Smooth muscle cell (in vitro differentiated cells): ENCODE results near the gene PPP1CA. TPM values are rescaled to one million over a fixed set of nuclear protein-coding genes. Genes with fewer than 3 reads are reported as not detected.

ENCODE experiments used
- DNase-seq: peaks from one replicate; lab custom pipeline; 2025; ENCODE audit not compliant: unreplicated experiment; lab: John Stamatoyannopoulos, UW
- H2AFZ ChIP-seq: fragments of 200-600 bp; sonication (generic); 2 replicates; pipeline ENCODE4 v1.6.0; 2016; ENCODE audit warnings: antibody characterized with exemption, low read depth, mild to moderate bottlenecking
- H3F3A ChIP-seq: fragments of 200-600 bp; sonication (generic); 2 replicates; pipeline ENCODE4 v1.6.0; 2017; ENCODE audit warnings: antibody characterized with exemption, low read depth
- H3K27ac ChIP-seq: fragments of 200-600 bp; sonication (generic); 2 replicates; pipeline ENCODE4 v1.5.1; 2016; ENCODE audit warnings: low read depth, mild to moderate bottlenecking
- H3K27me3 ChIP-seq: fragments of 200-600 bp; sonication (generic); 2 replicates; pipeline ENCODE4 v1.6.1; 2016; ENCODE audit warnings: low read depth, mild to moderate bottlenecking
- H3K36me3 ChIP-seq: fragments of 200-600 bp; sonication (generic); 2 replicates; pipeline ENCODE4 v1.5.1; 2016; ENCODE audit warnings: low read depth
- H3K4me1 ChIP-seq: fragments of 200-600 bp; sonication (generic); 2 replicates; pipeline ENCODE4 v1.5.1; 2016; ENCODE audit warnings: low read depth
- H3K4me2 ChIP-seq: fragments of 200-600 bp; sonication (generic); 2 replicates; pipeline ENCODE4 v1.6.0; 2016; ENCODE audit warnings: mild to moderate bottlenecking
- H3K4me3 ChIP-seq: fragments of 200-600 bp; sonication (generic); 2 replicates; pipeline ENCODE4 v1.5.1; 2016; ENCODE audit warnings: mild to moderate bottlenecking
- H3K79me2 ChIP-seq: fragments of 200-600 bp; sonication (generic); 2 replicates; pipeline ENCODE4 v1.6.0; 2016; ENCODE audit warnings: low read depth, mild to moderate bottlenecking
- H3K9ac ChIP-seq: fragments of 200-600 bp; sonication (generic); 2 replicates; pipeline ENCODE4 v1.6.0; 2016; ENCODE audit warnings: low read depth
- H3K9me3 ChIP-seq: fragments of 200-600 bp; sonication (generic); replicated peaks from 2 replicates; pipeline ENCODE4 v1.5.1; 2016; ENCODE audit warnings: low read depth
- H4K20me1 ChIP-seq: fragments of 200-600 bp; sonication (generic); 2 replicates; pipeline ENCODE4 v1.6.0; 2016; ENCODE audit warnings: low read depth
- WGBS: methylation state at CpG from one replicate; pipeline ENCODE4 v1.1.7; 2016; ENCODE audit warnings: low lambda C conversion rate; 5-methylcytosine and 5-hydroxymethylcytosine counted together
- polyA plus RNA-seq: library from polyadenylated mRNA; unstranded; fragments of >200 nt; fragmentation: Nextera tagmentation; extraction: Ambion mirVana; gene quantifications from 2 replicates; pipeline ENCODE4 v1.2.1, GENCODE V29; 2016
- total RNA-seq: library from RNA; depleted of rRNA; stranded (reverse); fragments of >200 nt; gene quantifications from 2 replicates; pipeline ENCODE4 v1.2.3, GENCODE V29; 2014
- TF ChIP-seq, protein P1 (sequence below): fragments of 200-600 bp; sonication (generic); IDR thresholded peaks from 2 replicates; pipeline ENCODE4 v1.5.1; 2017; ENCODE audit warnings: borderline replicate concordance, mild to moderate bottlenecking, antibody characterized with exemption; ENCODE audit not compliant: insufficient read depth, poor library complexity, severe bottlenecking

Gene PPP1CA
- total and polyA plus RNA-seq, 2 experiments from 2014 or later = 123 to 210 TPM

DNA sequence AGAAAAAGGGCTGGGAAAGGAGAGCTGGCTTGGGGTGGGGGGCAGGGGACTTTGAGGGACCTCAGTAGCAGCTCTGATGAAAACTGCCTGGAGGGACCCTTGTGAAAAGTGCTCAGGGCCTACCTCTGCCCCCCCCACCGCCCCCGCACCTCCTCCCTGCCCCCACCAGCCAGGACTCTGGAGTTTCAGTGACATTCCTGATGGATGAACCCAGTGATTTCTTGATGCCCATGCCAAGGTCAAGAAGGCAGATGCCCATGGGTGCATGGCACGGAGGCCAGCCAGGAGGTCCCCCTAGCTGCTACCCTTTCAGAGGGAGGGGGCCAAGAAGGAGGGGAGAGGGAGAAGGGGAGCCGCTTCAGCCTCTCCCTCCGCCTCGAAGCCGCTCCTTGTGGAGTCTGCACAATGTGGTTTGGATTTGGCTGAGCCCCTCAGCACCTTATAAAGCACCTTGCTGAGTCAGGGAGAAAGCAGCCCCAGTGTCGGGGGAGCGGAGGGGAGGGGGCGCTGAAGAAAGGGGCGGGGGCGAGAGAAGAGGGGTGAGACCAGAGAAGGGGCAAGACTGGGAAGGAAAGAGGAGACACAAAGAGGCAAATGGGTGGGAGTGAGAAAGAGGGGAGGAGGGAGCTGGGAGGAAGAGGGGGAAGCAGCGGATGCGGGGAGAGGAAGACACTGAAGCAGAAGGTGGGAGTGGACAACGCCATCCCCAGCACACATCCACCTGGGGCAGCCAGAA, 26.2 kb downstream of the PPP1CA start:
- no peak overlapping the region for H2AFZ ChIP-seq
- no peaks in the 10 kb centered on the region for H3K36me3 ChIP-seq
- 20% methylated on average over 7 of the region's 15 CpGs for WGBS
- no peak for DNase-seq
- H3K4me1 ChIP-seq = peaks cover 41% of the 10 kb centered on the region
- no peak overlapping the region for H3K9ac ChIP-seq
- no peaks in the 10 kb centered on the region for H3F3A ChIP-seq
- no peak overlapping the region for H3K27ac ChIP-seq
- H3K9me3 ChIP-seq = no peaks in the 10 kb centered on the region
- TF ChIP-seq, protein P1, sequence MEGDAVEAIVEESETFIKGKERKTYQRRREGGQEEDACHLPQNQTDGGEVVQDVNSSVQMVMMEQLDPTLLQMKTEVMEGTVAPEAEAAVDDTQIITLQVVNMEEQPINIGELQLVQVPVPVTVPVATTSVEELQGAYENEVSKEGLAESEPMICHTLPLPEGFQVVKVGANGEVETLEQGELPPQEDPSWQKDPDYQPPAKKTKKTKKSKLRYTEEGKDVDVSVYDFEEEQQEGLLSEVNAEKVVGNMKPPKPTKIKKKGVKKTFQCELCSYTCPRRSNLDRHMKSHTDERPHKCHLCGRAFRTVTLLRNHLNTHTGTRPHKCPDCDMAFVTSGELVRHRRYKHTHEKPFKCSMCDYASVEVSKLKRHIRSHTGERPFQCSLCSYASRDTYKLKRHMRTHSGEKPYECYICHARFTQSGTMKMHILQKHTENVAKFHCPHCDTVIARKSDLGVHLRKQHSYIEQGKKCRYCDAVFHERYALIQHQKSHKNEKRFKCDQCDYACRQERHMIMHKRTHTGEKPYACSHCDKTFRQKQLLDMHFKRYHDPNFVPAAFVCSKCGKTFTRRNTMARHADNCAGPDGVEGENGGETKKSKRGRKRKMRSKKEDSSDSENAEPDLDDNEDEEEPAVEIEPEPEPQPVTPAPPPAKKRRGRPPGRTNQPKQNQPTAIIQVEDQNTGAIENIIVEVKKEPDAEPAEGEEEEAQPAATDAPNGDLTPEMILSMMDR = no peak
- peaks cover 18% of the 10 kb centered on the region for H4K20me1 ChIP-seq
- H3K79me2 ChIP-seq = peaks cover 3% of the 10 kb centered on the region
- no peaks in the 10 kb centered on the region for H3K27me3 ChIP-seq
- H3K4me3 ChIP-seq = no peak overlapping the region
- peak overlapping the region; percentile 44 for H3K4me2 ChIP-seq

DNA sequence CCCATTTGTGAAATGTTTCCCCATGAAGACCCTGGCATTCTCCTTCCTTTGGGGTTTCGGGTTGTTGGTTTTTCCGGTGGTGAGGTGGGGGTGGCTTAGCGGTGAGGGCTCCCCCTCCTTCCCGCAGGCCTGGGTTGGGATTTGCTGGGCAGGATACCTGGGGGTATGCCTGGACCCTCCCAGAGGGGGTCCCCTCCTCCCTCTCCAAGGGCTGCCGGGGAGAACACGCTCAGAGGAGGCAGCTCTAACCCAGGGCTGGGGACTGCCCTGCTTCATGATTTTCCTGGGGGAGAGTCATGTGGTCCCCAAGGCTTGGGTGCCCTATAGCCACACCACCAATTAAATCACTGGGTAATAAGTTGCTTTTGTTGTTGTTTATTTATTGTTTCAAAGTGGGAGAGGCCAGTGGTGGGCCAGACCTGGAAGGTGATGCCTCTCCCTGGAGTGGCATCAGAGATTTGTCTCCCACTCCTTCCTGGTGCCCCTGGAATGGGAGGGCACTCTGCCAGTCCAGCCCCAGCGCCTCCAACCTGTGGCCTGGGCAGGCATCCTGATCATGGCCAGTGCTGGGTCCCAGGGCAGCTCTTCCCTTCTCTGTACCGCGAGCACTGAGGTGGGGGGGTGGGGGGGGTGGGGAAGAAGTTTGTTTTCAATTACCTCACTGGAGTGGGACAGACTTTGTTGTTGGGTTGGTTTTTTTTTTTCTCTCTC, 26.9 kb downstream of the PPP1CA start:
- peaks cover 25% of the 10 kb centered on the region for H4K20me1 ChIP-seq
- WGBS = 16% methylated on average over 9 of the region's 9 CpGs
- H3K79me2 ChIP-seq = peaks cover 3% of the 10 kb centered on the region
- H3K9me3 ChIP-seq = no peaks in the 10 kb centered on the region
- peaks cover 41% of the 10 kb centered on the region for H3K4me1 ChIP-seq
- peak overlapping the region; percentile 100 for H3K4me2 ChIP-seq
- H2AFZ ChIP-seq = no peak overlapping the region
- peak overlapping the region; percentile 70 for H3K9ac ChIP-seq
- H3K4me3 ChIP-seq = peak overlapping the region; percentile 97
- H3K36me3 ChIP-seq = no peaks in the 10 kb centered on the region
- TF ChIP-seq, protein P1 = no peak
- no peaks in the 10 kb centered on the region for H3K27me3 ChIP-seq
- DNase-seq = no peak
- H3K27ac ChIP-seq = peak overlapping the region; percentile 85
- H3F3A ChIP-seq = no peaks in the 10 kb centered on the region

DNA sequence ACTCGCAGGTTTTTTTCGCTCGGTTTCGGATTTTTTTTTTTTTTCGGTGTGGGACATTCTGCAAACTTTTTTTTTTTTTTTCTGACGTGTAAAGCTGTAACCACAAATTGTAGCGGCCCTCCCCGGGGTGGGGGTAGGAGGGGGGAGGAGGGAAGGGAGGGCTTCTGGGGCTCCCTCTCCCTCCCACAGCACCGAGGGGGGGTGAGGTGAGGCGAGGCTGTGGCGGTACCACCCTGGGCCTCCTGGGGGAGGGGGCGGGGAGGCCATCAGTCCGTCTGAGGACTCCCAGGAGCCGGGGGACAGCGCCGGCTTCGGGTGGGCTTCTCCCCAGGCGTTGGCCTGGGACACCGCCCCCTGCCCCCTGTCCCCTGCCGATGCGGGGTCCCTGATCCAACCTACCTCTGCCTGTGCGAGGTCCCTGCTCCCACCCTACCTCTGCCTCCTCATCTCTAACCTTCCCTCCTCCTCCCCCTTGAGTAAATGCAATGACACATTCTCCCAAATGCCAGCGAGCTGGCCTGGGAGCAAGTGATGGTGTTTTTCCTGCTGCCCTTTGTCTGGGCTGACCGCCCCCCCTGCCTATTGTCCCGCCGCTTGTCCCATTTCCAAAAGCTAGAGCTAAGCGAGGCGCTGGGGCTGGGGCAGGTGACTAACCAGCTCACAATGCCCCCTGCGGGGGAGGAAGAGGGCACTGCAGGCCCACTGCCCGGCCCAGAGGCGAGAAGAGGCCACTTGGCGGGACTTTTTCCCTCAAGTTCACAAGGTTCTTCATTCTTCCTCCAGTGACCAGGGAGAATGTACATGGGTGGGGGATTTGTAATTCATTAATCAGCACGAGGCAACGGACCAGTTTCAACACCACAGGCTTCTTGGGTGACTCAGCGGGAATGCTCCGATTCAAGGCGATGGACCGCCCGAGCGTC, 27.7 kb downstream of the PPP1CA start:
- Histone ChIP-seq H2AFZ (peak overlapping the region; percentile 67), H3K4me2 (peak overlapping the region; percentile 100), H3K36me3 (no peaks in the 10 kb centered on the region), H3K9me3 (no peaks in the 10 kb centered on the region), H3K4me1 (peaks cover 41% of the 10 kb centered on the region), H3K27ac (peak overlapping the region; percentile 85), H3K4me3 (peak overlapping the region; percentile 97), H3K79me2 (peaks cover 3% of the 10 kb centered on the region), H3K27me3 (no peaks in the 10 kb centered on the region), H4K20me1 (peaks cover 33% of the 10 kb centered on the region), H3F3A (no peaks in the 10 kb centered on the region), H3K9ac (peak overlapping the region; percentile 70)
- DNase-seq = no peak
- TF ChIP-seq, protein P1 = no peak
- WGBS = 1% methylated on average over 38 of the region's 40 CpGs
